Measurements from ENCODE around the gene BPIFB6.

DNA sequence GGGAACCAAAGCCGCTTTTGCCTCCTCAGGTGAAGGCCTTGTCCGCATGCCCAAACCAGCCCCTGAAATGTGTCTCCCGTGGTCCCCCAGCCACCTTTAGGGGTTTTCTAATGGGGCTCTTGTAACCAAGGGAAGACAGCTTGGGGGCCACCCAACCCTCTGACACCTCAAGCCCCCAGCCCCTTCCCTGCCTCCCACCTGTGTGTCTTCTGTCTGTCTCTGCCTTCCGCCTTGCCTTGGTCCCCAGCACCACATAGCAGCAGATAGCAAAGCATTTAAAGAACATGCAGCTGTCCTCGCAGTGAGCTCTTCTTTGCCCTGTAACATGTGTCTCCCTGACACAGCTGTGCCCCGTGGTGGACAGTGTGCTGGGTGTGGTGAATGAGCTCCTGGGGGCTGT, 31.8 kb downstream of the BPIFB6 start:
- TF ChIP-seq MAZ (IDR thresholded peaks at IDR 0.05; ENCODE audit: borderline replicate concordance, low read depth, low read length), result no peak
- TF ChIP-seq, protein P1, sequence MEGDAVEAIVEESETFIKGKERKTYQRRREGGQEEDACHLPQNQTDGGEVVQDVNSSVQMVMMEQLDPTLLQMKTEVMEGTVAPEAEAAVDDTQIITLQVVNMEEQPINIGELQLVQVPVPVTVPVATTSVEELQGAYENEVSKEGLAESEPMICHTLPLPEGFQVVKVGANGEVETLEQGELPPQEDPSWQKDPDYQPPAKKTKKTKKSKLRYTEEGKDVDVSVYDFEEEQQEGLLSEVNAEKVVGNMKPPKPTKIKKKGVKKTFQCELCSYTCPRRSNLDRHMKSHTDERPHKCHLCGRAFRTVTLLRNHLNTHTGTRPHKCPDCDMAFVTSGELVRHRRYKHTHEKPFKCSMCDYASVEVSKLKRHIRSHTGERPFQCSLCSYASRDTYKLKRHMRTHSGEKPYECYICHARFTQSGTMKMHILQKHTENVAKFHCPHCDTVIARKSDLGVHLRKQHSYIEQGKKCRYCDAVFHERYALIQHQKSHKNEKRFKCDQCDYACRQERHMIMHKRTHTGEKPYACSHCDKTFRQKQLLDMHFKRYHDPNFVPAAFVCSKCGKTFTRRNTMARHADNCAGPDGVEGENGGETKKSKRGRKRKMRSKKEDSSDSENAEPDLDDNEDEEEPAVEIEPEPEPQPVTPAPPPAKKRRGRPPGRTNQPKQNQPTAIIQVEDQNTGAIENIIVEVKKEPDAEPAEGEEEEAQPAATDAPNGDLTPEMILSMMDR (conservative IDR thresholded peaks at IDR 0.05; ENCODE audit: low read depth, low read length), result no peak
- no peak for TF ChIP-seq MXI1 (IDR thresholded peaks at IDR 0.05; ENCODE audit: borderline replicate concordance, low read depth, low read length)
- TF ChIP-seq, protein P2, sequence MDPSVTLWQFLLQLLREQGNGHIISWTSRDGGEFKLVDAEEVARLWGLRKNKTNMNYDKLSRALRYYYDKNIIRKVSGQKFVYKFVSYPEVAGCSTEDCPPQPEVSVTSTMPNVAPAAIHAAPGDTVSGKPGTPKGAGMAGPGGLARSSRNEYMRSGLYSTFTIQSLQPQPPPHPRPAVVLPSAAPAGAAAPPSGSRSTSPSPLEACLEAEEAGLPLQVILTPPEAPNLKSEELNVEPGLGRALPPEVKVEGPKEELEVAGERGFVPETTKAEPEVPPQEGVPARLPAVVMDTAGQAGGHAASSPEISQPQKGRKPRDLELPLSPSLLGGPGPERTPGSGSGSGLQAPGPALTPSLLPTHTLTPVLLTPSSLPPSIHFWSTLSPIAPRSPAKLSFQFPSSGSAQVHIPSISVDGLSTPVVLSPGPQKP (IDR thresholded peaks at IDR 0.05; ENCODE audit: borderline replicate concordance, low read depth, low read length), result no peak
- no peak for TF ChIP-seq POLR2A (IDR thresholded peaks at IDR 0.05; ENCODE audit: low read depth, low read length)
- no peak for TF ChIP-seq BHLHE40 (IDR thresholded peaks at IDR 0.05; ENCODE audit: low read depth, low read length)
- no peak for TF ChIP-seq MAFK (IDR thresholded peaks at IDR 0.05; ENCODE audit: low read depth, low read length)
- TF ChIP-seq RFX5 (IDR thresholded peaks at IDR 0.05; ENCODE audit: low read depth, low read length), result no peak
- TF ChIP-seq RAD21 (IDR thresholded peaks at IDR 0.05; ENCODE audit: low read length), result no peak
- TF ChIP-seq FOS (IDR thresholded peaks at IDR 0.05; ENCODE audit: low read depth, low read length), result no peak
- TF ChIP-seq SMC3 (IDR thresholded peaks at IDR 0.05; ENCODE audit: low read depth, low read length), result no peak
- TF ChIP-seq RCOR1 (IDR thresholded peaks at IDR 0.05; ENCODE audit: insufficient replicate concordance, low read length), result no peak

All from IMR-90 (cell line).